HG03108 (cell line): ENCODE data around the gene CARD8.
A peak's percentile ranks its signal among the peaks of the same experiment; 100 is the strongest.

Experiments used
- ATAC-seq: cut with Tn5 transposase; IDR thresholded peaks from one replicate; pipeline ENCODE4 v1.9.1; 2021; ENCODE audit warnings: moderate library complexity; ENCODE audit not compliant: unreplicated experiment

The CARD8 gene

GRCh38 chr19:48213959-48214358, 41.8 kb downstream of the CARD8 start:
- no peak for ATAC-seq

- ATAC-seq: no peak
Measured at GRCh38 chr19:48210005-48210404, 45.7 kb downstream of the CARD8 start.

GRCh38 chr19:48206397-48207093, 49.2 kb downstream of the CARD8 start:
- ATAC-seq: no peak

- ATAC-seq: peak; percentile 95
Measured at GRCh38 chr19:48203794-48204628, 51.7 kb downstream of the CARD8 start.

DNA sequence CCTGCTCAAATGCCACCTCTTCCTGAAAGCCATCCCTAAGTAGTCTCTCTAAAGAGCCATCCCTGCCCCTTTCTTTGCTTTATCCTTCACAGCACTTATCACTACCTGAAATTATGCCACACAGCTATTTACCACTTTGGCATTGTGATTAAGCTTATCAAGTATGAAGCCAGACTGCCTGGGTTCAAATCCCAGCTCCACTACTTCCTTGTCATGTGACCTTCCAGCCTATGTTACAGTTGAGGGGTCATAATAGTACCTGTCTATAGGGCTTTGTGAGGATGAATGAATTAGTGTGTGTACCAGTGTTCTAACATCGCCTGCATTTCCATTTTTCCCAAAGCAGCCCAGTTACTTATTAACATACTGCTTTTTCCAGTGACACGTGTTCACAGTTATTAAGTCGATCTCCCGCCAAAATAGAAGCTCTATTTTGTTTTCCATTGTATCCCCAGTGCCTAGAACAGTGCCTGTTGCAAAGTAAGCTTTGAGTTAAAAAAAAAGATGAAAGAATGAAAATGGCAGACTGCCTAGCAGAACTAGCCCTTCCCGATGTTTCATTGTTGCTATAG, 52.4 kb downstream of the CARD8 start:
- ATAC-seq: no peak

DNA sequence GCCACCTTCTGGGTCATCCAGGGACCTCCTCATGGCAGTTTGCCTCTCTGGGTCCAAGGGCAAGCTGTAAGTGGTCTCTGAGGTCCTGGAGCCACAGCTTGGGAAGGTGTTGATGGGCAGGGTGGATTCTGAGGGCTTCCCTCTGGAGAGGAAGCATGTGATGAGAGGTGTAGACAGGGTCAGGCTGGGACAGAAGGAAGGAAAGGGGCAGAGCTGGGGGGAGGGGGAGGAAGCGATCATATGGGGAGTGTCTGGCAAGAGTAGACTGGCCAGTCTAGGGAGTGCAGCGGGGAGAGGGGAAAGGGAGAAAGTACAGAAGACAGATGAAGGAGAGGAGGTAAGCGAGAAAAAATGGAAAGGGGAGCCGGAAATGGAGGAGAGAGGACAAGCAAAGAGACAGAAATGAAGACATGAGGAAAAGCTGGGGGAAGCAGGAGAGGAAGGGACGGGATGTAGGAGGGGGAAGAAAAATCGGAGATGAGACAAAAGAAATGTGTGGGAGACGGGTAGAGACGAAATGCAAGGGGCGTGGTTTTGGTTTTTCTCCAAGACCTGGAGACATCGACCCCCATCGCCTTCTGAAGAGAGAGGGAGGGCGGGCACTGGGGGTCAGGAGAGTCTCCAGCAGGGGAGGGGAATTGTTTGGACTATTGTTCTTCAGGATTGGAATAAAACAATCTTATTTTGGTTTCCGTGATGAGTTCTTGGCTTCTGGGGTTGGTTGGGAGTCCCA, 58.6 kb downstream of the CARD8 start:
- ATAC-seq: no peak

DNA sequence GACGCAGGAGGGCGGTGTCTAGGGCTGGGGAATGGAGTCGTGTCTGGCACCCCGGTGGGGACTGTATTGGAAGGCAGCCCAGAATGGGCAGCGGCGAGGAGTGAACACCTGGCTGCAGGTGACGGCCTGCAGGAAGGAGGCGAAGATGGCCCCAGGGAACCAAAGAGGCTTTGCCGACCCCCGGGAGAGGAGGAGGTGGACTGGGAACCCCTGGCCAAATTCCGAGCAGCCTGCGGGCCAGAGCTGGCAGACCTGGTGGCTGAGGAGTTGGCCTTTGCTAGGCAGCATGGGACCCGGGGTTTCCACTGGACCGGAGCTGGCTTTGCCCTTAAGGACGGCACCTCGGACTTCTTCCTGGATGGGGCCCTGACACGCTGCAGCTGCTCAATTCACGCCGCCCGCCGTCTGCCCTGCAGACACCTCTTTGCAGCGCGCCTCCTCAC, 59.4 kb downstream of the CARD8 start:
- ATAC-seq: no peak

DNA sequence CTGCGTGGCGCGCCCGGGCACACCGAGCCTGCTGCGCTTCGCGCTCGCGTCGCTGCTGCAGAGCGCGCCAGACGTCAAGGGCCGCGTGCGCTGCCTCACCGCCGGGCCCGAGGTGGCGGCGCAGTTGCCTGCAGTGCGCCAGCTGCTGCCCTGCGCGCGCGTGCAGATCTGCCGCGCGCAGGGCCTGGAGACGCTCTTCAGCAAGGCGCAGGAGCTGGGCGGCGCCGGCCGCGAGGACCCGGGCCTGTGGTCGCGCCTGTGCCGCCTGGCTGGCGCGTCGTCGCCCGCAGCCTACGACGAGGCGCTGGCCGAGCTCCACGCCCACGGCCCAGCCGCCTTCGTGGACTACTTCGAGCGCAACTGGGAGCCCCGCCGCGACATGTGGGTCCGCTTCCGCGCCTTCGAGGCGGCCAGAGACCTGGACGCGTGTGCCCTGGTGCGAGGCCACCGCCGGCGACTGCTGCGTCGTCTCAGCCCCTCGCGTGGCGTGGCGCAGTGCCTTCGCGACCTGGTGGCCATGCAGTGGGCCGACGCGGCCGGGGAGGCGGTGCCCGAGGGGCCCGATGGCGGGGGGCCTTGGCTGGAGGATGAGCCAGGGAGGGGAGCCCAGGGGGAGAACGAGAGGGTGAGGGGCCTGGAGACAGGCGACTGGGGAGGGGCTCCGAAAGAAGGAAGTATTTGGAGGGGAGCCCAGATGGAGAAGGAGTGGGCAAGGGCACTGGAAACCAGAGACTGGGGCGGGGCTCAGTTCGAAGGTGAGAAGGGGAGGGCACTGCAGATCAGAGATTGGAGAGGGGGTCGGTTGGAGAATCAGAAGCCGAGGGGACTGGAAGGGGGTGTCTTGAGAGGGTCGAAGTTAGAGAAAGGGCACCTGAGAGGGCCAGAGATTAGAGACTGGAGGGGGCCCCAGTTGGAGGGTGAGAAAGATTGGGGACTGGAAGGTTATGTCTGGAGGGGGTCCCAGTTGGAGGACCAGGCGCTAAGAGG, 60.6 kb downstream of the CARD8 start:
- no peak for ATAC-seq

GRCh38 chr19:48194041-48194843, 61.5 kb downstream of the CARD8 start:
- ATAC-seq: no peak

DNA sequence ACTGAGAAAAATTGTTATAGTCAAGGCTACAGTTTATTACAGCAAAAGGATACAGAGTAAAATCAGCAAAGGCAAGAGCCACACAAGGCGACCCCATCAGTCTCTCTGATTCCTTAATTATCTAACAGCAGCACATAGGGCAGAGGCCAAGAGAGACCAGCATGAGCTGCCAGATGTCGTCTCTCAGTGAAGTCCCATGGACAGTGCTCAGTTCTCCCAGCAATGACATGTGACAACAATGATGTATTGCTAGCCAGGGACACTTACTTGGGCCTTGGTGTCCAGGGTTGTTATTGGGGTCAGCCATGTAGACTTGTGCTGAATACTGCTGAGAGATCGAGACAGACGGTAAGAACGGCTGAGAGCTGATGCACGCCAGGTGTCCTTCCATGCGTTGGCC, 63.0 kb downstream of the CARD8 start:
- ATAC-seq: no peak

DNA sequence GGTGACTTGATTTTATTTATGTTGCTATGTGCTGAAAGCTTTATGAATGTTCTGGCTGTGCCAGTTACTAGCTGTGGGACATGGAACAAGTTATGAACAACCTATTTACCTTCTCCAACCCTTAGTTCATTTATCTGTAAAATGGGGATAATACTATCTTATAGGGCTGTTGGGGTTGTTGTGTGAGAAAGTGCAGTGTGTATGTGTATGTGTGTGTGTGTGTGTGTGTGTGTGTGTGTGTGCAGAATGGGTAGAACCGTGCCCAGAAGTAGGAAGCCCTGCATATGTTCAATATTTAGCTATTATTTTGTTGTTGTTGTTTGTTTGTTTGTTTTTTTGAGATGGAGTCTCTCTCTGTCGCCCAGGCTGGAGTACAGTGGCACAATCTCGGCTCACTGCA, 64.8 kb downstream of the CARD8 start:
- no peak for ATAC-seq

- ATAC-seq: no peak
Measured at GRCh38 chr19:48190288-48190884, 65.3 kb downstream of the CARD8 start.

DNA sequence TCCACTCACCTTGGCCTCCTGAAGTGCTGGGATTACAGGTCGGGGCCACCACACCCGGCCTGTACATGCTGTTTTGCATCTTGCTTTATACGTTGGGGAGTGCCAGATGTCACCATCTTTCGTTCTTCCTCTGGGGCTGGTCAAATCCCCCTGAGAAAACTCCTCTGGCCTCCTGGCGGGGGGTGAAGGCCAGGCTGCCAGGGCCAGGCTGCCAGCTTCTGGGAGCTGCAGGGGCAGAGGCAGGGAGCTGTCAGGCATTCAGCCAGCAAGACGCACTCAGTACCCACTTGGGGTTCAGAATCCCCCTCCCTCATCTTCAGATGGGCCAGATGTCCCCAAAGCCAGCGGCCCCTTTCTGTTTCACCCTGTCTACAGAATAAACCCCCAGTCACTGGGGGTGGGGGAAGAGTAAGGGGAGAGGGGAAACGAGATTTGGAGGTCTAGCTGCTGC, 69.1 kb downstream of the CARD8 start:
- no peak for ATAC-seq

- ATAC-seq: no peak
Measured at GRCh38 chr19:48186015-48186414, 69.7 kb downstream of the CARD8 start.

DNA sequence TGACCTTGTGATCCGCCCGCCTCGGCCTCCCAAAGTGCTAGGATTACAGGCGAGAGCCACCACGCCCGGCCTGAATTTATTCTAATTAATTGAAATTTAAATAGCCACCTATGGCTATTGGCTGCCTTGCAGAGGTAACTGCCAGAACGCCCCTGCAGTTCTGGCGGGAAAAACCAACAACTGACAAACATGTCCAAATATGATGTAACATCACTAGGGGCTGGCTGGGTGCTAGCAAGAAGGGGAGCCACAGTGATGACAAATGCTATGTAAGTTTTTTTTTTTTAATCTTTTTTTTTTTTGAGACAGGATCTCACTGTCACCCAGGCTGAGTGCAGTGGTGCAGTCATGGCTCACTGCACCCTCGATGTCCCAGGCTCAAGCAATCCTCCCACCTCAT, 72.4 kb downstream of the CARD8 start:
- no peak for ATAC-seq

GRCh38 chr19:48182434-48182833, 73.3 kb downstream of the CARD8 start:
- ATAC-seq: no peak

DNA sequence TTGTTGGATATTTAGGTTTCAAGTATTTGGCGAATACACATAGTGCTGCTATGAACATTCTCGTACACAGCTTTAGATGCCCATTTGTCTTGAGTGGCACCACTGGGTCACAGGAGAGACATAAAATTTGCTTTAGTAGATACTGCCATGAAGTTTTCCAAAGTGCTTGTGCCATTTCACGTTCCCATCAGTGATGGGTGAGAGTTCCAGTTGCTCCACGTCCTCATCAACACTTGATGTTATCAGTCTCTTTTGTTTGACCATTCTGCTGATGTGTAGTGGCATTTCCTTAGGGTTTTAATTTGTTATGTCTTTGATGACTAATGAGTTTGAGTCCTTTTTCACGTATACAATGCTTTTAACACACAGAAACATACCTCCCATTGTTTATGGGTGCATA, 74.2 kb downstream of the CARD8 start:
- ATAC-seq: no peak

GRCh38 chr19:48176226-48176625, 79.5 kb downstream of the CARD8 start:
- ATAC-seq: no peak

- no peak for ATAC-seq
Measured at GRCh38 chr19:48175578-48175977, 80.1 kb downstream of the CARD8 start.
